Ovary (tissue), 9 donors: ENCODE measurements around the gene STAT5B. TPM values are rescaled to one million over a fixed set of nuclear protein-coding genes. Genes with fewer than 3 reads are reported as not detected.
"Not testable (repeated sequence)": the region's sequence is repeated elsewhere in the genome, so short reads cannot be mapped to it uniquely, and the experiment has no call there.

Experiments used
- DNase-seq, 5 donors: peaks; one replicate each; pipeline ENCODE4 v3.0.0-alpha.2; 2019 to 2020
- H3K27ac ChIP-seq, 2 donors: fragments of 200-600 bp; one replicate each; pipeline versions ENCODE4 v1.5.1 to v1.8.0; 2019 to 2022
- H3K27me3 ChIP-seq: fragments of 200-600 bp; one replicate; pipeline ENCODE4 v1.8.0; 2022
- H3K36me3 ChIP-seq: fragments of 200-600 bp; sonication (generic); one replicate; pipeline ENCODE4 v1.5.1; 2019
- H3K4me1 ChIP-seq: one replicate; pipeline ENCODE4 v1.8.1; 2013; ENCODE audit warnings: mild to moderate bottlenecking, moderate library complexity; ENCODE audit not compliant: insufficient read depth
- H3K4me3 ChIP-seq: fragments of 200-600 bp; sonication (generic); one replicate; pipeline ENCODE4 v1.5.1; 2017
- H3K9me3 ChIP-seq, 2 donors: fragments of 200-600 bp in 1 of 2; sonication (generic) in 1 of 2; one replicate each; pipeline versions ENCODE4 v1.5.1 to v1.8.1; 2013 to 2019; ENCODE audit warnings: mild to moderate bottlenecking in 1 of 2, moderate library complexity in 1 of 2
- CTCF ChIP-seq, 3 donors: fragments of 450-650 bp in 2 of 3; fragments of 200-600 bp in 1 of 3; IDR thresholded peaks; one replicate each; pipeline versions ENCODE4 v1.5.1 to v1.8.0; 2016 to 2022; ENCODE audit warnings: antibody characterized with exemption in 3 of 3, mild to moderate bottlenecking in 1 of 3
- EP300 ChIP-seq: sonication (generic); formaldehyde crosslinking; IDR thresholded peaks from one replicate; pipeline ENCODE4 v1.6.1; 2017; ENCODE audit warnings: antibody characterized with exemption
- POLR2A ChIP-seq: fragments of 450-650 bp; IDR thresholded peaks from one replicate; pipeline ENCODE4 v1.6.1; 2017; ENCODE audit warnings: antibody characterized with exemption, mild to moderate bottlenecking, moderate library complexity
- WGBS, 3 donors: extraction: QIAGEN DNeasy Blood & Tissue Kit in 1 of 3; methylation state at CpG; one replicate each; pipeline versions ENCODE4 v1.1.5 to v1.1.7; 2013 to 2017; 5-methylcytosine and 5-hydroxymethylcytosine counted together
- intact Hi-C, 4 donors: fragments of 100-400 bp; cut with DNase I; formaldehyde crosslinking; loops; one replicate each; pipeline versions ENCODE4 v1.11.0 to v1.15.1; 2022 to 2023
- polyA plus RNA-seq, 2 donors: library from polyadenylated mRNA; stranded (reverse); fragments of 200-250 nt in 1 of 2; fragments of 350-450 nt in 1 of 2; fragmentation: Illumina TruSeq in 1 of 2; extraction: RNeasy Lipid Tissue Mini Kit (QIAGEN cat#74804) in 1 of 2; gene quantifications; one replicate each; pipeline ENCODE4 v1.2.3, GENCODE V29; 2013 to 2014
- total RNA-seq, 7 donors: library from RNA; depleted of rRNA in 2 of 7; stranded (reverse); fragments of >200 nt in 2 of 7; fragmentation: NEBNext Ultra II Directional in 3 of 7; extraction: Animal tissue kit (Norgen Biotek cat#: 25700) in 3 of 7; gene quantifications; one replicate each; pipeline versions ENCODE4 v1.1.0 to v1.2.4, GENCODE V29; 2016 to 2023
- donor health status: DM: no; HTN: no; CAD: no; lungs with moderate emphysema.
- donor health status: DM: no; HTN: no; CAD: no.
- donor health status: Bipolar disorder and iron deficiency.
- donor health status: DM: yes; HTN: yes; CAD: no.
- donor health status: DM: no; HTN: no; CAD: no.
- donor health status: DM: yes; HTN: yes; CAD: no.

STAT5B gene
- total and polyA plus RNA-seq, 9 donors, result 66.1 to 176 (median 108) TPM

GRCh38 chr17:42308446-42308845, 32.3 kb upstream of the STAT5B start:
- no peak overlapping the region for H3K4me3 ChIP-seq
- peak overlapping the region; percentile 71 to 92 for H3K27ac ChIP-seq
- no peak for DNase-seq
- 11 to 34% (median 34%) methylated on average over 7 of the region's 7 CpGs for WGBS, 3 donors
- no peaks in the 10 kb centered on the region for H3K27me3 ChIP-seq
- peaks cover 23% of the 10 kb centered on the region for H3K4me1 ChIP-seq
- H3K36me3 ChIP-seq, result no peaks in the 10 kb centered on the region
- no peaks in the 10 kb centered on the region for H3K9me3 ChIP-seq
- intact Hi-C loops, result no loop called here
- TF ChIP-seq POLR2A, result no peak

GRCh38 chr17:42307362-42307927, 31.3 kb upstream of the STAT5B start:
- peaks cover 20% of the 10 kb centered on the region for H3K4me1 ChIP-seq
- WGBS, 3 donors, result 93 to 95% (median 95%) methylated on average over 19 of the region's 19 CpGs
- no peaks in the 10 kb centered on the region for H3K9me3 ChIP-seq
- no peak for TF ChIP-seq POLR2A
- TF ChIP-seq EP300, result no peak
- TF ChIP-seq CTCF (IDR thresholded peaks at IDR 0.05), result no peak
- H3K36me3 ChIP-seq, result no peaks in the 10 kb centered on the region
- H3K4me3 ChIP-seq, result no peak overlapping the region
- H3K27me3 ChIP-seq, result no peaks in the 10 kb centered on the region
- peak overlapping the region in 1 of 2 donors; percentile 92 for H3K27ac ChIP-seq
- no peak for DNase-seq
- intact Hi-C loops, result no loop called here

- H3K36me3 ChIP-seq, result no peaks in the 10 kb centered on the region
- no peak overlapping the region for H3K4me3 ChIP-seq
- peak overlapping the region in 1 of 2 donors; percentile 30 for H3K27ac ChIP-seq
- DNase-seq, result no peak
- no peaks in the 10 kb centered on the region for H3K9me3 ChIP-seq
- intact Hi-C loops, result no loop called here
- whole genome bisulfite sequencing, 3 donors, result 53 to 72% (median 64%) methylated on average over 5 of the region's 5 CpGs
- TF ChIP-seq POLR2A (no peak), EP300 (no peak), CTCF (IDR thresholded peaks at IDR 0.05) (no peak)
- peaks cover 20% of the 10 kb centered on the region for H3K4me1 ChIP-seq
- no peaks in the 10 kb centered on the region for H3K27me3 ChIP-seq
Observed at GRCh38 chr17:42306385-42306667, 30.1 kb upstream of the STAT5B start.

- peak in 3 of 5 donors; percentile 52 to 69 (median 54) for DNase-seq
- H3K27me3 ChIP-seq, result no peaks in the 10 kb centered on the region
- no peaks in the 10 kb centered on the region for H3K36me3 ChIP-seq
- peaks cover 18% of the 10 kb centered on the region for H3K4me1 ChIP-seq
- peak overlapping the region in 1 of 2 donors; percentile 30 for H3K27ac ChIP-seq
- no peaks in the 10 kb centered on the region for H3K9me3 ChIP-seq
- WGBS, 3 donors, result 55 to 68% (median 64%) methylated on average over 18 of the region's 18 CpGs
- H3K4me3 ChIP-seq, result no peak overlapping the region
- TF ChIP-seq EP300, result no peak
- no peak for TF ChIP-seq POLR2A
- no peak for TF ChIP-seq CTCF (IDR thresholded peaks at IDR 0.05)
- intact Hi-C loops, result no loop called here
Observed at GRCh38 chr17:42305543-42306384, 29.6 kb upstream of the STAT5B start.

GRCh38 chr17:42305031-42305330, 28.8 kb upstream of the STAT5B start:
- H3K27ac ChIP-seq, H3K36me3 ChIP-seq, H3K4me3 ChIP-seq, intact Hi-C loops, H3K9me3 ChIP-seq, DNase-seq, H3K27me3 ChIP-seq: not testable (repeated sequence)
- WGBS, 3 donors, result 95 to 98% (median 97%) methylated on average over 6 of the region's 6 CpGs
- H3K4me1 ChIP-seq, result peaks cover 11% of the 10 kb centered on the region
